DOHH2 (cell line): ENCODE results near the gene BCAP31.

Source experiments
- H3F3A ChIP-seq: fragments of 200-600 bp; sonication (generic), shearing (Covaris generic); 2 replicates; pipeline ENCODE4 v1.6.0; 2016; ENCODE audit warnings: antibody characterized with exemption, mild to moderate bottlenecking; ENCODE audit not compliant: control insufficient read depth, insufficient read depth
- H3K27ac ChIP-seq: fragments of 200-600 bp; sonication (generic); 2 replicates; pipeline ENCODE4 v1.5.1; 2014; ENCODE audit warnings: low read depth, mild to moderate bottlenecking, low read length, moderate library complexity
- H3K27me3 ChIP-seq: fragments of 200-600 bp; sonication (generic); 2 replicates; pipeline ENCODE4 v1.6.1; 2014; ENCODE audit warnings: mild to moderate bottlenecking, low read length, mixed read lengths; ENCODE audit not compliant: control insufficient read depth
- H3K36me3 ChIP-seq: fragments of 200-600 bp; sonication (generic); 2 replicates; pipeline ENCODE4 v1.6.1; 2014; ENCODE audit warnings: mild to moderate bottlenecking, low read length, moderate library complexity, mixed read lengths; ENCODE audit not compliant: control insufficient read depth
- H3K4me1 ChIP-seq: fragments of 200-600 bp; sonication (generic); 2 replicates; pipeline ENCODE4 v1.6.1; 2014; ENCODE audit warnings: mild to moderate bottlenecking, low read length, mixed read lengths; ENCODE audit not compliant: control insufficient read depth
- H3K4me2 ChIP-seq: fragments of 200-600 bp; sonication (generic); 2 replicates; pipeline ENCODE4 v1.6.0; 2014; ENCODE audit warnings: mild to moderate bottlenecking, low read length, moderate library complexity
- H3K4me3 ChIP-seq: fragments of 200-600 bp; sonication (generic); 2 replicates; pipeline ENCODE4 v1.5.1; 2014; ENCODE audit warnings: mild to moderate bottlenecking, low read length, mixed read lengths
- H3K79me2 ChIP-seq: fragments of 200-600 bp; sonication (generic); 2 replicates; pipeline ENCODE4 v1.6.1; 2014; ENCODE audit warnings: mild to moderate bottlenecking, low read length, mixed read lengths; ENCODE audit not compliant: control insufficient read depth
- H3K9me2 ChIP-seq: fragments of 200-600 bp; sonication (generic); replicated peaks from 2 replicates; pipeline ENCODE4 v1.6.1; 2014; ENCODE audit warnings: mild to moderate bottlenecking, low read length, mixed read lengths; ENCODE audit not compliant: control insufficient read depth
- H3K9me3 ChIP-seq: fragments of 200-600 bp; sonication (generic); 2 replicates; pipeline ENCODE4 v1.6.1; 2014; ENCODE audit warnings: antibody characterized with exemption, low read length, mixed read lengths; ENCODE audit not compliant: control insufficient read depth, insufficient read depth
- H4K20me1 ChIP-seq: fragments of 200-600 bp; sonication (generic); 2 replicates; pipeline ENCODE4 v1.6.0; 2014; ENCODE audit warnings: low read depth, mild to moderate bottlenecking, antibody characterized with exemption, low read length, moderate library complexity; ENCODE audit not compliant: control insufficient read depth, insufficient read depth
- CTCF ChIP-seq: fragments of 200-600 bp; sonication (generic); IDR thresholded peaks from one replicate; pipeline ENCODE4 v1.5.1; 2014; ENCODE audit warnings: antibody characterized with exemption, mild to moderate bottlenecking, low read depth, low read length; ENCODE audit not compliant: poor library complexity, severe bottlenecking
- EZH2phosphoT487 ChIP-seq: fragments of 200-600 bp; sonication (generic); IDR thresholded peaks from 2 replicates; pipeline ENCODE4 v1.6.1; 2017; ENCODE audit warnings: borderline replicate concordance, mild to moderate bottlenecking, antibody characterized with exemption, low read length, moderate library complexity, mixed read lengths

BCAP31 gene

GRCh38 chrX:153762626-153763173 lies 38.5 kb upstream of the BCAP31 start:
- Histone ChIP-seq H3F3A (no peaks in the 10 kb centered on the region), H3K4me1 (peaks cover 3% of the 10 kb centered on the region; the same call in 1 of the 2 replicates), H3K36me3 (no peaks in the 10 kb centered on the region), H3K79me2 (no peaks in the 10 kb centered on the region), H3K9me2 (no peaks in the 10 kb centered on the region), H3K27ac (no peak overlapping the region), H3K4me2 (no peak overlapping the region), H3K27me3 (no peaks in the 10 kb centered on the region), H3K9me3 (no peaks in the 10 kb centered on the region), H3K4me3 (no peak overlapping the region), H4K20me1 (no peaks in the 10 kb centered on the region)
- TF ChIP-seq EZH2phosphoT487 (no peak), CTCF (no peak)

GRCh38 chrX:153761863-153762262 lies 37.7 kb upstream of the BCAP31 start:
- no peaks in the 10 kb centered on the region for H3K9me3 ChIP-seq
- no peak overlapping the region for H3K4me2 ChIP-seq
- H3K27ac ChIP-seq: no peak overlapping the region
- H3K79me2 ChIP-seq: no peaks in the 10 kb centered on the region
- no peaks in the 10 kb centered on the region for H4K20me1 ChIP-seq
- no peaks in the 10 kb centered on the region for H3F3A ChIP-seq
- TF ChIP-seq EZH2phosphoT487 (no peak), CTCF (no peak)
- H3K4me3 ChIP-seq: no peak overlapping the region
- no peaks in the 10 kb centered on the region for H3K9me2 ChIP-seq
- H3K27me3 ChIP-seq: no peaks in the 10 kb centered on the region
- no peaks in the 10 kb centered on the region for H3K36me3 ChIP-seq
- H3K4me1 ChIP-seq: peaks cover 3% of the 10 kb centered on the region; the same call in 1 of the 2 replicates

- no peak overlapping the region for H3K27ac ChIP-seq
- H3K79me2 ChIP-seq: no peaks in the 10 kb centered on the region
- H3K9me3 ChIP-seq: no peaks in the 10 kb centered on the region
- peaks cover 3% of the 10 kb centered on the region; the same call in 1 of the 2 replicates for H3K27me3 ChIP-seq
- no peaks in the 10 kb centered on the region for H4K20me1 ChIP-seq
- H3K4me2 ChIP-seq: no peak overlapping the region
- no peaks in the 10 kb centered on the region for H3F3A ChIP-seq
- H3K9me2 ChIP-seq: no peaks in the 10 kb centered on the region
- no peak overlapping the region for H3K4me3 ChIP-seq
- H3K4me1 ChIP-seq: no peaks in the 10 kb centered on the region
- no peak for TF ChIP-seq EZH2phosphoT487
- no peak for TF ChIP-seq CTCF
- H3K36me3 ChIP-seq: no peaks in the 10 kb centered on the region
Measured at GRCh38 chrX:153755136-153755535, 30.9 kb upstream of the BCAP31 start.
